Glutamatergic neuron (in vitro differentiated cells): ENCODE data around the gene IRS1. TPM values are rescaled to one million over a fixed set of nuclear protein-coding genes. Genes with fewer than 3 reads are reported as not detected.

Experiments
- DNase-seq: peaks from one replicate; pipeline ENCODE4 v3.0.0; 2022
- H3K27ac Mint-ChIP-seq: one replicate; pipeline ENCODE4 v1.8.0; 2020; ENCODE audit warnings: mild to moderate bottlenecking, mixed read lengths, inconsistent platforms; ENCODE audit not compliant: unreplicated experiment
- H3K27me3 Mint-ChIP-seq: one replicate; pipeline ENCODE4 v1.8.0; 2020; ENCODE audit warnings: mild to moderate bottlenecking, moderate library complexity, mixed read lengths, inconsistent platforms; ENCODE audit not compliant: unreplicated experiment
- H3K36me3 Mint-ChIP-seq: one replicate; pipeline ENCODE4 v1.8.0; 2020; ENCODE audit warnings: mild to moderate bottlenecking, mixed read lengths, inconsistent platforms; ENCODE audit not compliant: unreplicated experiment
- H3K4me1 Mint-ChIP-seq: one replicate; pipeline ENCODE4 v1.8.0; 2020; ENCODE audit warnings: mild to moderate bottlenecking, low read depth, mixed read lengths, inconsistent platforms; ENCODE audit not compliant: unreplicated experiment
- H3K4me3 Mint-ChIP-seq: one replicate; pipeline ENCODE4 v1.8.0; 2020; ENCODE audit warnings: mild to moderate bottlenecking, mixed read lengths, inconsistent platforms; ENCODE audit not compliant: unreplicated experiment
- H3K9me3 Mint-ChIP-seq: one replicate; pipeline ENCODE4 v1.8.0; 2020; ENCODE audit warnings: mild to moderate bottlenecking, moderate library complexity, mixed read lengths, inconsistent platforms; ENCODE audit not compliant: unreplicated experiment
- CTCF ChIP-seq: fragments of 200-600 bp; sonication (generic); IDR thresholded peaks from one replicate; pipeline ENCODE4 v1.5.0; 2021; ENCODE audit not compliant: partially characterized antibody, unreplicated experiment
- total RNA-seq: library from RNA; stranded (reverse); fragmentation: NEBNext Ultra II Directional; extraction: Animal tissue kit (Norgen Biotek cat#: 25700); gene quantifications from one replicate; pipeline ENCODE4 v1.2.1, GENCODE V29; 2021; ENCODE audit not compliant: unreplicated experiment

Gene IRS1
- total RNA-seq, 1 donor from 2014 or later: 8.1 TPM

- no peak for TF ChIP-seq CTCF
- Mint-ChIP-seq H3K27ac (no peak overlapping the region), H3K4me3 (no peak overlapping the region), H3K9me3 (no peaks in the 10 kb centered on the region), H3K4me1 (peaks cover 15% of the 10 kb centered on the region), H3K36me3 (no peaks in the 10 kb centered on the region), H3K27me3 (peaks cover 2% of the 10 kb centered on the region)
- DNase-seq: no peak
Measured at GRCh38 chr2:226693521-226693920, 106.1 kb downstream of the IRS1 start.

- Mint-ChIP-seq H3K4me3 (no peak overlapping the region), H3K4me1 (peaks cover 15% of the 10 kb centered on the region), H3K27me3 (peaks cover under 1% of the 10 kb centered on the region), H3K9me3 (no peaks in the 10 kb centered on the region), H3K27ac (no peak overlapping the region), H3K36me3 (no peaks in the 10 kb centered on the region)
- no peak for DNase-seq
- TF ChIP-seq CTCF: no peak
Measured at GRCh38 chr2:226692521-226693126, 107.0 kb downstream of the IRS1 start.

GRCh38 chr2:226691255-226691654, 108.4 kb downstream of the IRS1 start:
- H3K27me3 Mint-ChIP-seq: no peaks in the 10 kb centered on the region
- DNase-seq: no peak
- peaks cover 8% of the 10 kb centered on the region for H3K4me1 Mint-ChIP-seq
- TF ChIP-seq CTCF: no peak
- H3K4me3 Mint-ChIP-seq: no peak overlapping the region
- H3K27ac Mint-ChIP-seq: no peak overlapping the region
- no peaks in the 10 kb centered on the region for H3K36me3 Mint-ChIP-seq
- H3K9me3 Mint-ChIP-seq: no peaks in the 10 kb centered on the region

GRCh38 chr2:226690461-226691024, 109.1 kb downstream of the IRS1 start:
- TF ChIP-seq CTCF: no peak
- no peaks in the 10 kb centered on the region for H3K36me3 Mint-ChIP-seq

GRCh38 chr2:226687641-226688253, 111.9 kb downstream of the IRS1 start:
- H3K27ac Mint-ChIP-seq: no peak overlapping the region
- no peak overlapping the region for H3K4me3 Mint-ChIP-seq
- no peaks in the 10 kb centered on the region for H3K27me3 Mint-ChIP-seq
- TF ChIP-seq CTCF: no peak
- no peak for DNase-seq
- no peaks in the 10 kb centered on the region for H3K36me3 Mint-ChIP-seq
- H3K9me3 Mint-ChIP-seq: no peaks in the 10 kb centered on the region
- H3K4me1 Mint-ChIP-seq: peaks cover 8% of the 10 kb centered on the region

More at GRCh38 chr2:226690461-226691024, 109.1 kb downstream of the IRS1 start:
- Mint-ChIP-seq H3K9me3 (no peaks in the 10 kb centered on the region), H3K4me1 (peaks cover 8% of the 10 kb centered on the region), H3K4me3 (no peak overlapping the region), H3K27me3 (no peaks in the 10 kb centered on the region), H3K27ac (no peak overlapping the region)
- DNase-seq: no peak
